Panc1 (cell line): ENCODE results near the gene SPDEF. TPM values are rescaled to one million over a fixed set of nuclear protein-coding genes. Genes with fewer than 3 reads are reported as not detected.

Source experiments
- ATAC-seq: fragments of 200-7000 bp; cut with Tn5 transposase; 2 replicates; pipeline ENCODE4 v1.9.1; 2020; ENCODE audit warnings: mild to moderate bottlenecking, moderate library complexity
- BruUV-seq: library from RNA; stranded (reverse); fragments of 400-500 nt; replicated peaks from 2 replicates; lab custom pipeline; 2021; lab: Mats Ljungman, UMichigan
- CTCF ChIA-PET: fragments of 300-600 bp; sonication (Branson Sonifier 250); formaldehyde crosslinking; loops from one replicate; lab custom pipeline; 2022; ENCODE audit warnings: antibody characterized with exemption; lab: Charles Lee
- POLR2A ChIA-PET: fragments of 300-600 bp; sonication (Branson Sonifier 250); formaldehyde crosslinking; loops from one replicate; lab custom pipeline; 2022; ENCODE audit warnings: antibody characterized with exemption; lab: Charles Lee
- DNase-seq: peaks from one replicate; pipeline ENCODE4 v3.0.0-alpha.2; 2010; ENCODE audit warnings: low read depth, low spot score
- H3K27ac ChIP-seq: 2 replicates; pipeline ENCODE4 v1.5.1; 2011; ENCODE audit warnings: mild to moderate bottlenecking, low read length, inconsistent platforms
- H3K27me3 ChIP-seq: fragments of 200-500 bp; sonication (Bioruptor generic); 2 replicates; pipeline ENCODE4 v1.6.0; 2014; ENCODE audit warnings: low read length, inconsistent platforms; ENCODE audit not compliant: control insufficient read depth, insufficient read depth
- H3K36me3 ChIP-seq: fragments of 200-500 bp; sonication (Bioruptor generic); 2 replicates; pipeline ENCODE4 v1.5.1; 2014; ENCODE audit warnings: inconsistent platforms, mild to moderate bottlenecking, low read length, moderate library complexity; ENCODE audit not compliant: control insufficient read depth, insufficient read depth
- H3K4me1 ChIP-seq: 2 replicates; pipeline ENCODE4 v1.5.1; 2011; ENCODE audit warnings: inconsistent platforms, mild to moderate bottlenecking, low read length, moderate library complexity; ENCODE audit not compliant: control insufficient read depth, insufficient read depth
- H3K4me3 ChIP-seq, 2 experiments: 2 replicates each; pipeline ENCODE4 v1.5.1; 2011 to 2012; ENCODE audit warnings: low read depth in 2 of 2, low read length in 2 of 2, mild to moderate bottlenecking in 2 of 2, inconsistent platforms in 1 of 2, moderate library complexity in 1 of 2
- H3K9me3 ChIP-seq: fragments of 200-500 bp; sonication (Bioruptor generic); 2 replicates; pipeline ENCODE4 v1.5.1; 2014; ENCODE audit warnings: low read depth, mild to moderate bottlenecking, inconsistent platforms, low read length, moderate library complexity; ENCODE audit not compliant: control insufficient read depth, insufficient read depth
- CTCF ChIP-seq: fragments of 450-650 bp; IDR thresholded peaks from 2 replicates; pipeline ENCODE4 v1.5.1; 2017; ENCODE audit warnings: mild to moderate bottlenecking
- POLR2AphosphoS5 ChIP-seq: IDR thresholded peaks from 2 replicates; pipeline ENCODE4 v1.6.1; 2012; ENCODE audit warnings: mild to moderate bottlenecking, low read depth, low read length, moderate library complexity
- REST ChIP-seq, 2 experiments: IDR thresholded peaks; 2 replicates each; pipeline ENCODE4 v1.6.1; 2011 to 2012; ENCODE audit warnings: low read depth in 2 of 2, control low read depth in 1 of 2, low read length in 1 of 2, mild to moderate bottlenecking in 1 of 2, moderate library complexity in 1 of 2; ENCODE audit not compliant: insufficient read depth in 1 of 2
- SIN3A ChIP-seq: IDR thresholded peaks from 2 replicates; pipeline ENCODE4 v1.6.1; 2012; ENCODE audit warnings: low read depth, mild to moderate bottlenecking, low read length, moderate library complexity, borderline replicate concordance; ENCODE audit not compliant: insufficient read depth
- TCF7L2 ChIP-seq: IDR thresholded peaks from 2 replicates; pipeline ENCODE4 v1.6.1; 2011; ENCODE audit warnings: mild to moderate bottlenecking, low read depth, low read length, inconsistent platforms
- in situ Hi-C: cut with HindIII; loops from 2 replicates; pipeline ENCODE4 v1.10.0; 2016; ENCODE audit warnings: low sequenced_read_pairs, low pct_unique_long_range_greater_than_20kb
- intact Hi-C: fragments of 100-400 bp; cut with micrococcal nuclease; formaldehyde crosslinking; loops from one replicate; pipeline ENCODE4 v1.10.0; 2022; ENCODE audit not compliant: unreplicated experiment
- total RNA-seq: library from RNA; stranded (reverse); gene quantifications from one replicate; pipeline ENCODE4 v1.2.1, GENCODE V29; 2021; ENCODE audit not compliant: unreplicated experiment

SPDEF gene
- total RNA-seq, 1 experiment from 2014 or later = 1.6 TPM

- ATAC-seq (no peak), DNase-seq (no peak)
- in situ Hi-C loops (no loop called here), intact Hi-C loops (no loop called here)
- BruUV-seq = no TSS peak
- H3K36me3 ChIP-seq = no peaks in the 10 kb centered on the region
- ChIA-PET POLR2A (no interaction called here), CTCF (no interaction called here)
- no peak overlapping the region for H3K4me3 ChIP-seq
- H3K9me3 ChIP-seq = no peaks in the 10 kb centered on the region
- peaks cover 36% of the 10 kb centered on the region for H3K4me1 ChIP-seq
- no peak overlapping the region for H3K27ac ChIP-seq
- H3K27me3 ChIP-seq = no peaks in the 10 kb centered on the region
- TF ChIP-seq TCF7L2 (no peak), POLR2AphosphoS5 (no peak), CTCF (no peak), REST (IDR thresholded peaks at IDR 0.05; ENCODE audit: insufficient read depth in 1 of 2, low read depth in 2 of 2, low read length in 1 of 2) (no peak), SIN3A (no peak)
Observed at GRCh38 chr6:34540222-34540621, 15.9 kb downstream of the SPDEF start.

GRCh38 chr6:34539181-34539580 is 16.9 kb downstream of the SPDEF start:
- no peak for TF ChIP-seq SIN3A
- no peak for TF ChIP-seq CTCF
- TF ChIP-seq POLR2AphosphoS5 = no peak
- TF ChIP-seq REST (IDR thresholded peaks at IDR 0.05; ENCODE audit: insufficient read depth in 1 of 2, low read depth in 2 of 2, low read length in 1 of 2) = no peak
- TF ChIP-seq TCF7L2 = no peak
- BruUV-seq = no TSS peak
- in situ Hi-C loops = no loop called here

More at GRCh38 chr6:34539181-34539580, 16.9 kb downstream of the SPDEF start:
- H3K4me1 ChIP-seq = peaks cover 41% of the 10 kb centered on the region
- CTCF ChIA-PET = interaction anchor here (0.6 kb wide), 1 partner anchor 25 kb away, joined by 3 read pairs; no protein-coding TSS in a partner anchor
- no peak for DNase-seq
- ATAC-seq = no peak
- intact Hi-C loops = no loop called here
- no peak overlapping the region for H3K27ac ChIP-seq
- no peak overlapping the region for H3K4me3 ChIP-seq
- no peaks in the 10 kb centered on the region for H3K9me3 ChIP-seq
- no peaks in the 10 kb centered on the region for H3K27me3 ChIP-seq
- no peaks in the 10 kb centered on the region for H3K36me3 ChIP-seq
- POLR2A ChIA-PET = no interaction called here
